GM12874 (cell line): ENCODE results near the gene RCOR3.

Experiments
- TF ChIP-seq, protein P1 (sequence below): IDR thresholded peaks from 2 replicates; pipeline ENCODE4 v1.5.1; 2011; ENCODE audit warnings: low read depth, mild to moderate bottlenecking, control low read depth, low read length, moderate library complexity; ENCODE audit not compliant: insufficient read depth

Gene RCOR3

DNA sequence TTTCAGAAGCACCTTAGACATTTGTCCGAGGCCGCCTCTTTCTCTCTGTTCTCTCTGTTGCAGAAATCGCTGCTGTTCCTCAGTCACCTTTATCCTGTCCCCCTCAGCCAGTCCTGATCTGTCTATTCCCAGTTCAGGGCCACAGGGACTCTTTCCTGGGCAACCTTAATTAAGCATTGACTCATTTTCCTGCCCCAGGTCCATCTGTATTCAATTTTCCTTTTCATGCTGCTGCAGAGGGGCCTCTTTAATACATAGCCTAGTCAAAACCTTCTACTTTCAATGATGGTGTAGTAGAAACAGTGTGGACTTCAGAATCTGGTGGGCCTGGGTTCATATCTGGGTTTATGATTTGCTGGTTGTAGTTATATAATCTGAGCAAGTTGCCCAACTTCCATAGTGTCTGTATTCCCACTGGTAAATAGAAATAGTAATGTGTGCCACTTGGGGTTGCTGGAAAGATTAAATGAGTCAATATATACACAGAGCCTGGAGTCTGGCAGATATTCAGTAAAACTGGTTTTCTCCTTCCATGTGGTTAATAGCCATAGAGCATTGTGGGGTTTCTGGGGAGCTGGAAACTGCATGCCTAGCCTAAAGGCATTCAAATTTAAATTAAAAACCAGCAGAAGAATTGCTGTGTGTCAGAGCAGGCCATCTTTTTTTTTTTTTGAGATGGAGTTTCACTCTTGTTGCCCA lies 72.0 kb downstream of the RCOR3 start:
- TF ChIP-seq, protein P1, sequence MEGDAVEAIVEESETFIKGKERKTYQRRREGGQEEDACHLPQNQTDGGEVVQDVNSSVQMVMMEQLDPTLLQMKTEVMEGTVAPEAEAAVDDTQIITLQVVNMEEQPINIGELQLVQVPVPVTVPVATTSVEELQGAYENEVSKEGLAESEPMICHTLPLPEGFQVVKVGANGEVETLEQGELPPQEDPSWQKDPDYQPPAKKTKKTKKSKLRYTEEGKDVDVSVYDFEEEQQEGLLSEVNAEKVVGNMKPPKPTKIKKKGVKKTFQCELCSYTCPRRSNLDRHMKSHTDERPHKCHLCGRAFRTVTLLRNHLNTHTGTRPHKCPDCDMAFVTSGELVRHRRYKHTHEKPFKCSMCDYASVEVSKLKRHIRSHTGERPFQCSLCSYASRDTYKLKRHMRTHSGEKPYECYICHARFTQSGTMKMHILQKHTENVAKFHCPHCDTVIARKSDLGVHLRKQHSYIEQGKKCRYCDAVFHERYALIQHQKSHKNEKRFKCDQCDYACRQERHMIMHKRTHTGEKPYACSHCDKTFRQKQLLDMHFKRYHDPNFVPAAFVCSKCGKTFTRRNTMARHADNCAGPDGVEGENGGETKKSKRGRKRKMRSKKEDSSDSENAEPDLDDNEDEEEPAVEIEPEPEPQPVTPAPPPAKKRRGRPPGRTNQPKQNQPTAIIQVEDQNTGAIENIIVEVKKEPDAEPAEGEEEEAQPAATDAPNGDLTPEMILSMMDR: no peak

DNA sequence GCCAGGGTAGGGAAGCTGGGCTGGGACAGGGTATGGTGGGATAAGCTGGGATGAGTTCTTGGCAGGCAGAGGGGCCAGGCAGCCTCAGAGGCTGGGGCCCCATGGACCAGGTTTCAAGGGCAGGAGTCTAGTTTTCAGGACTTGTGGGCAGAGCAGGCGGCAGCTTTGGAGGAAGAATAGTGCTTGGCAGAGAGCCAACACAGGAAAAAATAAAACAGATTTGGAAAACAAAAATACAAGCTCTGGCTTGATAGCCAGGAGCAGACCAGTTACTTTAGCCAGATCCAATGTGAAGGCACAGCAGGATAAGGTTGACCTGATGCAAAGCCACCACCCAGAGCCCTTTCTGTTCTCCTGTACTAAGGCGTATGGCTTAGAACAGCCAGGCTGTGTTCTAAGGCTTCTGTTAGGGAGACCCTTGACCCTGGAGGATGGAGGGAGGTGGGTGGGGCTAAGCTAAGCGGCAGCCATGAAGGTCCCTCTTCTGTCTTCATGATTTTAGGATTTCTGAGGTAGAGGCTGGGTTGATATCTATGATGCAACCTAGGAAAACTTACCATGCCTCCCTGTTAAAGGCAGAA lies 73.0 kb downstream of the RCOR3 start:
- TF ChIP-seq, protein P1: no peak

DNA sequence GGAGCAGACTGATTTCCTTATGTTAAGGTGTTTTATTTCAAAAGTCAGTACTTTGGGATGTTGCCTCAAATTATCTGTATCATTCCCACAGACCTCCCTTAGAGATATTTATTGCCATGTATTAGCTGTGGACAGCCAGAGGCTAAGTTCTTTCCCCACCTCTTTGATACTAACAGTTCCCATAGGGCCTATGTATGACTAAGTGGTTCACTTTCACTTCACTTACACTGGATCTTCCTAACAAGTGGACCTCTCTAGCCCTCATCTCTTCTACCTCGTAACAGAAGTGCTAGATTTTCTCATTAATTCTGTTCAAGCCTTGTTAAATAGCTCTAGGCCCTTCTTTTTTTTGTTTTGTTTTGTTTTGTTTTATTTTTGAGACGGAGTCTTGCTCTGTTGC lies 73.7 kb downstream of the RCOR3 start:
- TF ChIP-seq, protein P1: no peak

DNA sequence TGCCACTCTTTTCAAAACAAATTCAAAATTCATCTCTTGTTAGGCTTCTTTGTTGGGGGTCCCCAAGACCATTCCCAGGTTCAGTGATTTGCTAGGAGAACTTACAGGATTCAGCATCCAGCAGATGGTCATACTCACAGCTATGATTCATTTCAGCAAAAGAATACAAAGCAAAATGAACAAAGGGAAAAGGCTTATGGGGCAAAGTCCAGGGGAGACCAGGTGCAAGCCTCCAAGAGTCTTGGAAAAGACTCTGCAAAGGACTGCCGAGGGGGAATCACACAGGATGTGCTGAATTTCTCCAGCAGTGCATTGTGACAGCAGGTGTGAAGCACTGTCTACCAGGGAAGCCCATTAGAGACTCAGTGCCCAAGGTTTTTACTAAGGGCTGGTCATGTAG lies 74.7 kb downstream of the RCOR3 start:
- TF ChIP-seq, protein P1: no peak

DNA sequence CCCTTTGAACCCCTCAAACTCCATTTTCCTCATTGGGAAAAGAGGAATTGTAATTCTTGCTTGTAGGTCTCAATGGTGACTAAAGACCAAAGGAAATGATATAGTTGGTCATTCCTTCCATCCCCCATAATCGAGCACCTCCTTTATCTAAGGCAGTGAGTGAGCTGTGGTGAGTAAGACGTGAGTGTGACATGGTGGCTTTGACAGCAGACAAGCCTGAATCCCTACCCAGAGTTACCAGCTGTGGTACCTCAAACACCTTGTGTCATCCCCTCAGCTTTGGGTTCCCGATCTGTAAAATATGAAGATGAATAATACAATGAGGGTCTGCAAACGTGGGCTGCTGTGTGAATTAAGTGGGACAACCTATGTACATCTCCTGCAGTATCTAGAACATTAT lies 75.8 kb downstream of the RCOR3 start:
- TF ChIP-seq, protein P1: no peak

DNA sequence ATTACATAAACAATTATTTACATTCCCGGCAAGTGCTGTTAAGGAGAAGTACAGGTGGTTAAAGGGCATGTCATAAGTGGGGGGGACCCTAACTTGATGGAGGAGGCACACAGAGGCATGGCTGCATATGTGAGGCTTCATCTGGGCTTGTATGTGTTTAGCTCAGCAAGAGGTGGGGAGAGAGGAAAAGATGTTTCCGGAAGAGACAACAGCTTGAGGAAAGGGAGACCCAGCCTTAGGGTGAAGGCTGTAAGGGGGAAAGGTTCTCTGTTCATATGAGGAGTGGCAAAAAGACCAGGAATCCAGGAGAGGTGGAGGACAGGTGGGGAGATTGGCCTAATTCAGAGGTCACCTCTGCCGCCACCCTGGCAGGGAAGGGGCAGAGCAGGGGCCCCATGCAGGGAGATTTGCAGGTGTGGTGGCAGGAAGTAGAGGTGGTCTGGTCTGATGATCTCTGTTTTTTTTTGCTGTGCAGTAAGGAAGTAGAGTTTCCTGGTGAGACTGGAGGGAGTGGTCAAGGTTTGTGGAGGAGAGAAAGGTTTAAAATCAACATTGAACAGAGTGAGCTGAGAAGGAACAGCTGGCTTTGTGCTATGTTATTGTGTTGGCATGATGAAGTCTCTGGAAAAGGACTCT lies 76.5 kb downstream of the RCOR3 start:
- TF ChIP-seq, protein P1: no peak

DNA sequence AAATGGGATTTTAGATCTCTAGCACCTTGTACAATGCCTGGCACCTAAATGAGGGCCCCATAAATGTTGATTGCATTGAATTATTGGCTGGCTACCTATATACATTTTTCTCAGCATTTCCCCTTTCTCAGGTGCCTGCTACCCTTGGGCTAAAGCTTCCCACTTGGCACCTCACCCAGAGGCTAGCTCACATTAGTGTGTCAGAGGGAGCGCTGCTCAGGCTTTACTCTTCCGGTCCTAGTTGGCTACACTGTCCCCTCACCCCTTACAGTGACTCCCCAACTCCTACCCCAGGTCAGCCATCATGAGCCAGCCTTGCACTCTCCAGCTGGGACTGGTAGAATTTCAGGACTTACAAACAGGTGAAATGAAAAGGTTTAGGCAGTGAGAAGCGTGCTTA lies 77.0 kb downstream of the RCOR3 start:
- TF ChIP-seq, protein P1: no peak
